H9 (cell line): Measurements from ENCODE around the gene MADCAM1. TPM values are rescaled to one million over a fixed set of nuclear protein-coding genes. Genes with fewer than 3 reads are reported as not detected.

ENCODE experiments used
- DNase-seq: peaks from one replicate; pipeline ENCODE4 v3.0.0-alpha.2; 2017
- H2AFZ ChIP-seq: one replicate; pipeline ENCODE4 v1.6.1; 2013; ENCODE audit warnings: mild to moderate bottlenecking, low read length, control low read depth, moderate library complexity
- H2AK5ac ChIP-seq: 2 replicates; pipeline ENCODE4 v1.6.1; 2013; ENCODE audit warnings: low read length, control low read depth, mixed read lengths; ENCODE audit not compliant: insufficient read length
- H2BK120ac ChIP-seq: one replicate; pipeline ENCODE4 v1.6.1; 2013; ENCODE audit warnings: low read depth, mild to moderate bottlenecking, low read length, control low read depth, inconsistent platforms; ENCODE audit not compliant: poor library complexity, severe bottlenecking
- H2BK12ac ChIP-seq: 2 replicates; pipeline ENCODE4 v1.6.1; 2013; ENCODE audit warnings: low read length, control low read depth, mixed read lengths, low read depth; ENCODE audit not compliant: insufficient read length
- H2BK15ac ChIP-seq: 2 replicates; pipeline ENCODE4 v1.6.1; 2013; ENCODE audit warnings: low read depth, low read length, control low read depth
- H2BK20ac ChIP-seq: one replicate; pipeline ENCODE4 v1.6.1; 2013; ENCODE audit warnings: low read depth, mild to moderate bottlenecking, low read length, control low read depth, inconsistent platforms; ENCODE audit not compliant: poor library complexity, severe bottlenecking
- H2BK5ac ChIP-seq: 2 replicates; pipeline ENCODE4 v1.6.1; 2013; ENCODE audit warnings: low read length, control low read depth, mixed read lengths; ENCODE audit not compliant: insufficient read length
- H3K14ac ChIP-seq: 2 replicates; pipeline ENCODE4 v1.6.1; 2013; ENCODE audit warnings: low read length, control low read depth; ENCODE audit not compliant: insufficient read depth
- H3K18ac ChIP-seq: 2 replicates; pipeline ENCODE4 v1.6.1; 2013; ENCODE audit warnings: low read depth, mild to moderate bottlenecking, mixed read lengths, low read length, control low read depth; ENCODE audit not compliant: insufficient read length
- H3K23ac ChIP-seq: 2 replicates; pipeline ENCODE4 v1.6.1; 2013; ENCODE audit warnings: low read length, control low read depth, mixed read lengths, low read depth; ENCODE audit not compliant: insufficient read length
- H3K23me2 ChIP-seq: 2 replicates; pipeline ENCODE4 v1.6.1; 2013; ENCODE audit warnings: low read depth, mild to moderate bottlenecking, mixed read lengths, low read length, control low read depth; ENCODE audit not compliant: insufficient read length, poor library complexity, severe bottlenecking
- H3K27ac ChIP-seq: 2 replicates; pipeline ENCODE4 v1.5.1; 2013; ENCODE audit warnings: low read length, control low read depth, mixed read lengths, low read depth; ENCODE audit not compliant: insufficient read length
- H3K27me3 ChIP-seq: 2 replicates; pipeline ENCODE4 v1.6.1; 2013; ENCODE audit warnings: low read length, control low read depth, inconsistent platforms; ENCODE audit not compliant: insufficient read depth
- H3K4ac ChIP-seq: 2 replicates; pipeline ENCODE4 v1.6.1; 2013; ENCODE audit warnings: low read depth, mild to moderate bottlenecking, control low read depth, inconsistent platforms, low read length, moderate library complexity
- H3K4me1 ChIP-seq: 2 replicates; pipeline ENCODE4 v1.6.1; 2013; ENCODE audit warnings: low read length, control low read depth, inconsistent platforms; ENCODE audit not compliant: insufficient read depth
- H3K4me2 ChIP-seq: 2 replicates; pipeline ENCODE4 v1.6.1; 2013; ENCODE audit warnings: low read length, control low read depth, mixed read lengths; ENCODE audit not compliant: insufficient read length, insufficient read depth
- H3K56ac ChIP-seq: 2 replicates; pipeline ENCODE4 v1.6.1; 2013; ENCODE audit warnings: low read depth, mild to moderate bottlenecking, mixed read lengths, low read length, control low read depth; ENCODE audit not compliant: insufficient read length
- H3K79me1 ChIP-seq: 2 replicates; pipeline ENCODE4 v1.6.1; 2013; ENCODE audit warnings: low read depth, mild to moderate bottlenecking, moderate library complexity, low read length, control low read depth, inconsistent platforms; ENCODE audit not compliant: insufficient read depth, poor library complexity, severe bottlenecking
- H3K79me2 ChIP-seq: 2 replicates; pipeline ENCODE4 v1.6.1; 2013; ENCODE audit warnings: low read length, control low read depth, inconsistent platforms; ENCODE audit not compliant: insufficient read depth
- H3K9ac ChIP-seq: 2 replicates; pipeline ENCODE4 v1.6.1; 2013; ENCODE audit warnings: low read length, control low read depth, mixed read lengths; ENCODE audit not compliant: insufficient read length; ENCODE audit errors: extremely low read depth
- H3K9me3 ChIP-seq: one replicate; pipeline ENCODE4 v1.6.1; 2013; ENCODE audit warnings: low read depth, low read length, inconsistent platforms; ENCODE audit not compliant: control insufficient read depth
- H3T11ph ChIP-seq: one replicate; pipeline ENCODE4 v1.6.1; 2013; ENCODE audit warnings: mild to moderate bottlenecking, low read length, control low read depth, inconsistent platforms
- H4K20me1 ChIP-seq: one replicate; pipeline ENCODE4 v1.6.1; 2013; ENCODE audit not compliant: control insufficient read depth, insufficient read length, insufficient read depth
- H4K5ac ChIP-seq: 2 replicates; pipeline ENCODE4 v1.6.1; 2013; ENCODE audit warnings: low read depth, mild to moderate bottlenecking, mixed read lengths, low read length, control low read depth; ENCODE audit not compliant: insufficient read length
- H4K8ac ChIP-seq: replicated peaks from 2 replicates; pipeline ENCODE4 v1.6.1; 2013; ENCODE audit warnings: low read length, control low read depth, mixed read lengths, low read depth; ENCODE audit not compliant: insufficient read length
- H4K91ac ChIP-seq: 2 replicates; pipeline ENCODE4 v1.6.1; 2013; ENCODE audit warnings: low read depth, mild to moderate bottlenecking, moderate library complexity, mixed read lengths, low read length, control low read depth; ENCODE audit not compliant: insufficient read length
- H3K27ac Mint-ChIP-seq, 3 experiments: 2 replicates in 2 of 3; 3 replicates in 1 of 3; pipeline ENCODE4 v1.8.0; 2020 to 2021; ENCODE audit warnings: mixed read lengths in 3 of 3, mild to moderate bottlenecking in 1 of 3, moderate library complexity in 1 of 3
- H3K27me3 Mint-ChIP-seq: 2 replicates; pipeline ENCODE4 v1.8.0; 2021; ENCODE audit warnings: low read depth, mild to moderate bottlenecking, moderate library complexity, mixed read lengths
- H3K36me3 Mint-ChIP-seq, 3 experiments: 2 replicates in 2 of 3; 3 replicates in 1 of 3; pipeline ENCODE4 v1.8.0; 2020 to 2021; ENCODE audit warnings: low read depth in 3 of 3, mixed read lengths in 3 of 3; ENCODE audit not compliant: insufficient read depth in 1 of 3
- H3K4me1 Mint-ChIP-seq, 2 experiments: 2 replicates each; pipeline ENCODE4 v1.8.0; 2020; ENCODE audit warnings: mixed read lengths in 2 of 2
- H3K4me3 Mint-ChIP-seq, 2 experiments: 2 replicates in 1 of 2; 3 replicates in 1 of 2; pipeline ENCODE4 v1.8.0; 2020 to 2021; ENCODE audit warnings: mild to moderate bottlenecking in 2 of 2, mixed read lengths in 2 of 2, moderate library complexity in 1 of 2
- H3K9me3 Mint-ChIP-seq, 2 experiments: 2 replicates in 1 of 2; 3 replicates in 1 of 2; pipeline ENCODE4 v1.8.0; 2020; ENCODE audit warnings: mild to moderate bottlenecking in 2 of 2, mixed read lengths in 2 of 2, moderate library complexity in 1 of 2
- CTCF ChIP-seq: fragments of 200-600 bp; sonication (generic); conservative IDR thresholded peaks from 3 replicates; pipeline ENCODE4 v1.8.0; 2021; ENCODE audit warnings: antibody characterized with exemption, mild to moderate bottlenecking
- WGBS: extraction: QIAGEN DNeasy Blood & Tissue Kit; methylation state at CpG from one replicate; pipeline ENCODE4 v1.1.7; 2013; ENCODE audit warnings: missing lambda C conversion rate, low lambda C conversion rate, mixed read lengths; ENCODE audit not compliant: insufficient read length; ENCODE audit errors: extremely low coverage; 5-methylcytosine and 5-hydroxymethylcytosine counted together
- total RNA-seq: library from RNA; stranded (reverse); gene quantifications from 2 replicates; pipeline ENCODE4 v1.2.1, GENCODE V29; 2021

Gene MADCAM1
- total RNA-seq, 1 experiment from 2014 or later: 1.2 TPM

DNA sequence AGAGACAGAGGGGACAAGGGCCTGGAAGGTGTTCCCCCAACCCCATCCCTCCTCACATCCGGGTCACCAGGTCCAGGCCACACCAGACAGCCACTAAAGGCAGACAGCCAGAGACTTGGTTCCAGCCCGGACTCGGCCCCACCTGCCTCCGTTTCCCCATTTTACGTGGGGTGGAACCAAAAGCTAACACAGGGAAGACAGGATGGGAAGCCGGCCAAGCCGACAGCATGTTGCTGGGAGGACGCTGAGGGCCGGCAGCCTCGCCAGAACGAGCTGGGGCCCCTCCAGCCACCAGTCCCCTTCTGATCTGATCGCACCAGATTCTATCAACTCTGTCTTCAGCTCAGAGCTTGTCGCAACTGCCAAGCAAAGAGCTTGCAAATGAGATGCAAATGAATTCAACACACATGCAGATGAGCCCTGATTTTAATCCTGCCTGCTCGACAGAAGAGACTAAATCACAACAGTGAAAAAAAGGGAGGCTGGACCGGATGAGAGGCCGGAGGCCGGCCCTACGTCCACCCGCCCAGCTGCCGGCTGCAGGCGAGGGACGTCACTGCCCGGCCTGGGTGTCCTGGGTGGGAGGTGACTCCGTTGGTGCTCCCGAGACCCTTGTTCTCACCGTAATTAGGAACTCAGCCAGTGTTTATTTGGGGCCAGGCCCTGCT is 17.9 kb upstream of the MADCAM1 start:
- Histone ChIP-seq H3K14ac (peak overlapping the region; percentile 25; the same call in 1 of the 2 replicates), H3K23me2 (no peaks in the 10 kb centered on the region), H3K4ac (no peak overlapping the region), H2AFZ (no peak overlapping the region), H3K4me2 (no peak overlapping the region), H2BK12ac (no peak overlapping the region), H3K23ac (no peak overlapping the region), H3K9ac (no peak overlapping the region), H4K5ac (no peak overlapping the region), H2BK15ac (no peak overlapping the region), H3K27ac (no peak overlapping the region), H3T11ph (no peak overlapping the region), H3K56ac (no peak overlapping the region), H2AK5ac (no peak overlapping the region), H4K20me1 (no peaks in the 10 kb centered on the region), H2BK20ac (no peak overlapping the region), H3K9me3 (no peaks in the 10 kb centered on the region), H2BK120ac (no peak overlapping the region), H4K8ac (no peak overlapping the region), H3K79me1 (no peaks in the 10 kb centered on the region), H3K27me3 (no peaks in the 10 kb centered on the region), H2BK5ac (no peak overlapping the region), H3K4me1 (no peaks in the 10 kb centered on the region), H3K18ac (no peak overlapping the region), H3K79me2 (no peaks in the 10 kb centered on the region), H4K91ac (peak overlapping the region; percentile 60)
- WGBS: no CpG with 5 or more reads among the region's 26 CpGs
- peaks cover 21% of the 10 kb centered on the region for H3K27me3 Mint-ChIP-seq
- H3K4me1 Mint-ChIP-seq: peaks cover 10 to 15% of the 10 kb centered on the region in 2 experiments
- peaks cover 2 to 10% (median 5%) of the 10 kb centered on the region in 3 experiments; a peak in 5 of 7 replicates for H3K36me3 Mint-ChIP-seq
- no peak for DNase-seq
- no peak for TF ChIP-seq CTCF
- H3K27ac Mint-ChIP-seq: peak overlapping the region in 1 of 3 experiments; percentile 69; a peak in 1 of 7 replicates
- no peak overlapping the region for H3K4me3 Mint-ChIP-seq
- H3K9me3 Mint-ChIP-seq: peaks cover 16 to 24% of the 10 kb centered on the region in 2 experiments
